Measurements from ENCODE around the gene MTO1.

- TF ChIP-seq CTCF (tag by site-specific recombination; IDR thresholded peaks at IDR 0.05), result no peak
- no peak for TF ChIP-seq ZNF202 (tag by site-specific recombination; IDR thresholded peaks at IDR 0.05; ENCODE audit: borderline replicate concordance)
- no peak for TF ChIP-seq ZNF510 (tag by site-specific recombination; IDR thresholded peaks at IDR 0.05; ENCODE audit: insufficient replicate concordance)
- no peak for TF ChIP-seq ATF2 (tag by site-specific recombination; IDR thresholded peaks at IDR 0.05; ENCODE audit: low read depth)
- TF ChIP-seq ZNF311 (tag by site-specific recombination; IDR thresholded peaks at IDR 0.05; ENCODE audit: borderline replicate concordance), result no peak
- TF ChIP-seq ZNF223 (tag by site-specific recombination; IDR thresholded peaks at IDR 0.05), result no peak
- no peak for TF ChIP-seq ZNF175 (tag by site-specific recombination; IDR thresholded peaks at IDR 0.05)
- no peak for TF ChIP-seq ZNF623 (tag by site-specific recombination; IDR thresholded peaks at IDR 0.05)
- TF ChIP-seq SP2 (tag by site-specific recombination; IDR thresholded peaks at IDR 0.05), result no peak
- TF ChIP-seq TCF7L2 (IDR thresholded peaks at IDR 0.05; ENCODE audit: borderline replicate concordance, low read depth, low read length), result no peak
Measured at GRCh38 chr6:73537677-73538076, 76.1 kb downstream of the MTO1 start.

Measured in HEK293 (cell line).